ENCODE measurements around the gene TTC5. TPM values are rescaled to one million over a fixed set of nuclear protein-coding genes. Genes with fewer than 3 reads are reported as not detected.
"Not testable (repeated sequence)": the region's sequence is repeated elsewhere in the genome, so short reads cannot be mapped to it uniquely, and the experiment has no call there.

The TTC5 gene, protein sequence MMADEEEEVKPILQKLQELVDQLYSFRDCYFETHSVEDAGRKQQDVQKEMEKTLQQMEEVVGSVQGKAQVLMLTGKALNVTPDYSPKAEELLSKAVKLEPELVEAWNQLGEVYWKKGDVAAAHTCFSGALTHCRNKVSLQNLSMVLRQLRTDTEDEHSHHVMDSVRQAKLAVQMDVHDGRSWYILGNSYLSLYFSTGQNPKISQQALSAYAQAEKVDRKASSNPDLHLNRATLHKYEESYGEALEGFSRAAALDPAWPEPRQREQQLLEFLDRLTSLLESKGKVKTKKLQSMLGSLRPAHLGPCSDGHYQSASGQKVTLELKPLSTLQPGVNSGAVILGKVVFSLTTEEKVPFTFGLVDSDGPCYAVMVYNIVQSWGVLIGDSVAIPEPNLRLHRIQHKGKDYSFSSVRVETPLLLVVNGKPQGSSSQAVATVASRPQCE
- 16.8 and 30.2 TPM in 2 replicates for total RNA-seq

- DNase-seq (ENCODE audit: low read depth, low spot score): peak; percentile 69
Observed at GRCh38 chr14:20305265-20306078, at the start of gene TTC5. TSS of gene TTC5 (minus strand) at chr14:20305951. CDS start at chr14:20305937, 14 bp downstream.

GRCh38 chr14:20350860-20351259 lies 45.1 kb upstream of the TTC5 start:
- DNase-seq (ENCODE audit: low read depth, low spot score): no peak

- DNase-seq (ENCODE audit: low read depth, low spot score): no peak
Observed at GRCh38 chr14:20350282-20350681, 44.5 kb upstream of the TTC5 start.

GRCh38 chr14:20347747-20348146 lies 42.0 kb upstream of the TTC5 start:
- no peak for DNase-seq (ENCODE audit: low read depth, low spot score)

DNA sequence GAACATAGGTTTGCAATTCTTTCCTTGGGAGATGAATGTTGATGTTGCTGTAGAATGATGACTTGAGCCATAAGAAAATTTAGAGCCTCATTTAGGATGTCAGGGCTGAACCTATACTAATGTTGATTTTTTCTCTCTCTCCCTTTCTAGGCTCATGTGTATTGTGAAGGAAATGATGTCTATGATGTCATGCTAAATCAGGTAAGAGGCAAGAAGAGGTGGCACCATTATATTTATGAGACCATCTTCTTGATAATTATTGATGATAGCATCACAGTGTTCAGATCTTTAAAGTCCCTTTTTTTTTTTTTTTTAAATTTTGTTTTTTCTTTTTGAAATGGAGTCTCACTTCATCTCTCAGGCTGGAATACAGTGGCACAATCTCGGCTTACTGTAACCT lies 41.0 kb upstream of the TTC5 start:
- no peak for DNase-seq (ENCODE audit: low read depth, low spot score)

DNA sequence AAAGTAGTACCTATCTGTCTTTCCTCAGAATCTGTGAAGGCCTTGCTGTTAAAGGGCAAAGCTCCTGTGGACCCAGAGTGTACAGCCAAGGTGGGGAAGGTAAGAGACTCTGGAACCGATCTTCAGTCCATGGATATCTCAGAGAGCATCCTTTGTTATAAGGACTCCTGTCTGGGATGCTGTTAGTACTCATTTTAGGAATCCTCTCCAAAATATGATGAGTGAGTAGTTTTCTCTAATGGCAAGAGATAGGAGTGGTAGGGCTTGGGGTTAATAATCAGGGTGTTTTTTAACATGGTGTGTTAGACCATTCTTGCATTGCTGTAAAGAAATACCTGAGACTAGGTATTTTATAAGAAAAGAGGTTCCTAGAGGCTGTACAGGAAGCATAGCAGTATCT lies 39.6 kb upstream of the TTC5 start:
- DNase-seq (ENCODE audit: low read depth, low spot score): no peak

DNA sequence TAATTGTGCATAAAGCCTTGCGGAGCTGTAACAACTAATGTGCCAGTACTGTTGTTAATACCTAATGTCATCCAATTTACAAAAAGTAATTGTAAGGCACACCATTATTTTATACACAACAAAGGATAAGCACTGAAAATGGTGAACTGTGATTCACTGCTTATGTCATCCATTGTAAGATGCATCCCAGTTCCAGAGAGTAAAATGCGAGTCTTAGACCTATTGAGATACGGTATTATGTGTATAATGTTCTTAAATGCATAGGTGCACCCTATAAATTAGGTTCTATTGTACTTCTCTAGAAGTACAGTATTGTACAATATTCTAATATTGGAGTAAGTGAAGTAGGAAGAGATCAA lies 38.1 kb upstream of the TTC5 start:
- DNase-seq (ENCODE audit: low read depth, low spot score): no peak

DNA sequence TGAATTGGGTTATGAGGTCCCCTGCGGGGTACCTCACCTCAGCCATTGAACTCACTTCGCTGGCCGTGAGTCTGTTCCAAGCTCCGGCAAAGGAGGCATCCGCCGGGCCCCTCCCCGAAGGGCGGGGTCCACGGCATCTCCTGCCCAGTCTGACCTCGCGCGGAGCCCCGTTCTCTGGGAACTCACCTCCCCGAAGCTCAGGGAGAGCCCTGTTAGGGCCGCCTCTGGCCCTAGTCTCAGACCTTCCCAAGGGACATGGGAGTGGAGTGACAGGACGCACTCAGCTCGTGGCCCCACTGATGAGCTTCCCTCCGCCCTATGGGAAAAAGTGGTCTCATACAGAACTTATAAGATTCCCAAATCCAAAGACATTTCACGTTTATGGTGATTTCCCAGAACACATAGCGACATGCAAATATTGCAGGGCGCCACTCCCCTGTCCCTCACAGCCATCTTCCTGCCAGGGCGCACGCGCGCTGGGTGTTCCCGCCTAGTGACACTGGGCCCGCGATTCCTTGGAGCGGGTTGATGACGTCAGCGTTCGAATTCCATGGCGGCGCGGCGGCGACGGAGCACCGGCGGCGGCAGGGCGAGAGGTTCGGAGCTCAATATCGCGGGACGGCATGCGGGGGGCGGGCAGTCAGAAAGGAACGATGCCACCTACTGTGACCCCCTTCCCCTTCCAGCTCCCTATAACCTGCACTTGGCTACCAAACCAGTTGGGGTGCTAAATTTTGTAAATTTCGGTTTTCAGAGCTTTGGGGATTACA lies 37.5 kb upstream of the TTC5 start, which contains the start of gene PARP2:
Gene PARP2, plus strand, starts transcription at position 544 of the 770 bp plus-strand sequence. Its CDS starts 7 bp downstream, at position 551.
- peak; percentile 98 for DNase-seq (ENCODE audit: low read depth, low spot score)

DNA sequence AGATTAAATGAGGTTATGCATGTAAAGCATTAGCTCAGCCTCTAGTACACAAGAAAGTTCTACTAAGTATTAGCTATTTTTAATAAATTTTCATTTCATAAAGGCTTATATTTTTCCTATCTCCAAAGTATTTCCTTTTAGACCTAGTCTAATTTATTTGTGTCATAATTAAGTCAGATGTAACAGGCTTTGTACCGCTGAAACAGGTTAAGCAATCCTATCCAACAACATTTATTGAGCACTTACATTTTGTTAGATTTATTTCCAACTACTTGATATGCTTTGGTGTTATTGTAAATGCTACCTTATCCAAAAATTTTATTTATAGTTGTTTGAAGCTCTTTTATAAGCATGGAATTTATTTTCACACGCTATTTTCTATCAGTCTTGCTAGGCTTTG lies 35.9 kb upstream of the TTC5 start:
- DNase-seq (ENCODE audit: low read depth, low spot score): no peak

GRCh38 chr14:20341032-20341431 lies 35.3 kb upstream of the TTC5 start:
- not testable (repeated sequence) for DNase-seq (ENCODE audit: low read depth, low spot score)

DNA sequence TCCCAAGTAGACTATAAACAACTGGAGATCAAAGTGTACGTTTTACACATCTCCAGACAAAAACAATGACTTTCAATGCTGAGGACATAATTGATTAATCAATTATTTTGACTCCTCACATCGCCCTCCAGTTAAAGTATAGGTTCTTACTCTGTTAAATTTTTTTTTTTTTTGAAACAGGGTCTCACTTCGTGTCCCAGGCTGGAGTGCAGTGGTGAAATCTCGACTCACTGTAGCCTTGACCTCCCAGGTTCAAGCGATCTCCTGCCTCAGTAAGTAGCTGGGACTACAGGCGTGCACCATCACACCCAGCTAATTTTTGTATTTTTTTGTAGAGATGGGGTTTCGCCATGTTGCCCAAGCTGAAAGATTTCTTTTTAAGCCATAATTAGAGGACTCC lies 28.3 kb upstream of the TTC5 start:
- no peak for DNase-seq (ENCODE audit: low read depth, low spot score)

DNA sequence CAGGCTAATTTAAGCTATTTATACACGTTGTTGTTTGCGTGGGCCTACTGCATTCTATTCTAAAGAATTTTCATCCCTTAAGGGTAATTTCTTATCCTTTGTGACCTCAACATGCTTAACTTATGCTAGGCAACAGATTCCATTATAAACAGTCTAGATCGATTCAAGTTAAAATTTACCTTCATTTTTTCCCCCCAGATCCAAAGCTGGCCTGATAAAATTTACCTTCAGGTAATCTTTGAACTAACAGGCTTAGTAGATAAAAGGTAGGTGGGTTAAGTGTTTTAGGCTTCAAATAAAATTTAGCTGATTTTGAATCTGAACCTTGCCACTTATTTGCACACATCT lies 27.7 kb upstream of the TTC5 start:
- no peak for DNase-seq (ENCODE audit: low read depth, low spot score)

GRCh38 chr14:20332788-20333493 lies 27.2 kb upstream of the TTC5 start, which contains the start of gene CCNB1IP1:
TSS of gene CCNB1IP1 (minus strand) at chr14:20333279. CDS start at chr14:20316523, 16,756 bp downstream.
- peak; percentile 56 for DNase-seq (ENCODE audit: low read depth, low spot score)

DNA sequence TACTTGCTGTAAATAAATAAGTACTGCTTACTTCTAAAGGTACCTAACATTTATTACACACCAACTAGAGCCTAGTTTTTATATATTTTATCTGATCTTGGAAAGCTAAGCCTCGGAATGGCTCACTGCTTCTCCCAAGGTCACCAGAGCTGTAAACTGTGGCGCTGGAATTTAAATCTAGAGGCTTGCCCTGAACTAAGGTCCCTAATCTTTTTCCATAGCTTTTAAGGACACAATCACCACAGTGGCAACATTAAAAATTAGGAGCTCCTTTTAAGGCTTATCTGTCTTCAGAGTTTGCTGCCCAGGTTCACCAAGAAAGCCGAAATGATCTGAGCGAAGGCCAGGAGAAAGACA lies 26.7 kb upstream of the TTC5 start:
- no peak for DNase-seq (ENCODE audit: low read depth, low spot score)

DNA sequence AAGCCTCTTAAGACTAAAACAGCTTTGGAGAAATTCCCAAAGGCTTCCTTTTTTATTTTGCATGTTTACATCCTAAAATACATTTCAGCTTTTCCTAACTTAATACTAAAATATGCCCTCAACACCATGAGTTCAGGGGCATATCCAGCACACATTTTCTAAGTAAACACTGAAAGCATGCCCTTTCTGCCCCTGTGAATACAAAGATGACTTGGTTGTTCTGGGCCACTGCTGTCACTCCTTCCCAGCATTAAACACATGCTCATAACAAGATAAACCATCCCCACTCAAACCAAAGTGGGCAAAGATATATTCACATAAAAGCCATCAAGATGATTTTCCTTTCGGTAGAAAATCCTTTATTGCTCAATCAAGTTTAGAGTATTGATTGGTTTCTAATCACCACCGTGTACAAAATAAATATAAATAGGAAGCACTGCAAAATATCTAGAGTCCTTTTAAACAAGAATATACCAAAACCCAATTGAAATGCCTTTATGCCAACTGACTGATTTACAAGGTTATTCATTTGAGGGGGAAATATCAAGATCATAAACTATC lies 25.4 kb upstream of the TTC5 start:
- DNase-seq (ENCODE audit: low read depth, low spot score): no peak

DNA sequence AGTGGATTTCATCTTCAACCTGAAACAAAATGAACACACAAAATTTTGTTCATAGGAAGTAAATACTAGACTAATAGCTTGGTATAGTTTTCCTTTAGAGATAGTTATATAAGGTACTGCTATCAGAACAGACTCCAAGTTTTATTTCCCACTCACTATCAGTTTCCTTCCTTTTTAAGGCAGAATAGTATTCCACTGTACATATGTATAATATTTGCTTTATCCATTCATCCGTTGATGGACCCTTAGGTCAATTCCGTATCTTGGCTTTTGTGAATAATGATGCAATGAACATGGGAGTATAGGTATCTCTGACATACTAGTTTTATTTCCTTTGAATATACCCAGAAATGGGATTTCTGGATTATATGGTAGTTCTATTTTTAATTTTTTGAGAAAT lies 23.6 kb upstream of the TTC5 start:
- DNase-seq (ENCODE audit: low read depth, low spot score): no peak

- DNase-seq (ENCODE audit: low read depth, low spot score): no peak
Observed at GRCh38 chr14:20328705-20329104, 23.0 kb upstream of the TTC5 start.

GRCh38 chr14:20327005-20327869 lies 21.5 kb upstream of the TTC5 start:
- no peak for DNase-seq (ENCODE audit: low read depth, low spot score)

- DNase-seq (ENCODE audit: low read depth, low spot score): no peak
Observed at GRCh38 chr14:20317720-20318119, 12.0 kb upstream of the TTC5 start.

DNA sequence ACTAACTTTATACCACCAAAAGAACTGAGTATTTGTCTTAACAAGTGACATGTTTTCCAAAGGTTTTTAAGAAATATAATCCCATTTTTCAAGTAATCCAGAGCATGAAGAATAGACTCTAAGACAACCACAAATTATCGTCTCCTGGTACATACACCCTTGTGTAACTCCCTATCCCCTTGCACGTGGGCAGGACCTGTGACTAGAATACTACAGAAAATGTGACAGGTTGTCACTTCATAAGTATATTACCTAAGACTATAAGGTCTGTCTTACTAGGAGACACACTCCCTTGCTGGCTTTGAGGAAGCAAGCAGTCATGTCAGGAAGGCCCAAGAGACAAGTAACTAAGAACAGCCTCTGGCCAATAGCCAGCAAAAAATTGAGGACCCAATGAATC lies 8.3 kb upstream of the TTC5 start:
- no peak for DNase-seq (ENCODE audit: low read depth, low spot score)
